Spleen (tissue), 7 donors: ENCODE results near the gene GNB3.

ENCODE experiments used
- POLR2A ChIP-seq, 3 donors: fragments of 450-650 bp; IDR thresholded peaks; one replicate each; pipeline ENCODE4 v1.5.1; 2017; ENCODE audit warnings: antibody characterized with exemption in 3 of 3, mild to moderate bottlenecking in 1 of 3
- POLR2AphosphoS5 ChIP-seq, 3 donors: sonication (generic); formaldehyde crosslinking; IDR thresholded peaks; one replicate each; pipeline ENCODE4 v1.5.1; 2017; ENCODE audit warnings: antibody characterized with exemption in 3 of 3
- TF ChIP-seq, protein P1 (sequence below), 11 experiments: fragments of 200-600 bp in 7 of 11; fragments of 450-650 bp in 4 of 11; sonication (generic) in 4 of 11; IDR thresholded peaks in 8 of 11; conservative IDR thresholded peaks in 3 of 11; 1 replicate in 7 of 11; 2 replicates in 4 of 11; pipeline versions ENCODE4 v1.4.0 to v1.8.0; 2016 to 2021; ENCODE audit warnings: antibody characterized with exemption in 11 of 11, inconsistent platforms in 4 of 11, mild to moderate bottlenecking in 1 of 11
- donor health status: DM: no; HTN: no; CAD: no; lungs with moderate emphysema.
- donor health status: DM: no; HTN: no; CAD: no.
- donor health status: DM: no; HTN: no; CAD: no.

DNA sequence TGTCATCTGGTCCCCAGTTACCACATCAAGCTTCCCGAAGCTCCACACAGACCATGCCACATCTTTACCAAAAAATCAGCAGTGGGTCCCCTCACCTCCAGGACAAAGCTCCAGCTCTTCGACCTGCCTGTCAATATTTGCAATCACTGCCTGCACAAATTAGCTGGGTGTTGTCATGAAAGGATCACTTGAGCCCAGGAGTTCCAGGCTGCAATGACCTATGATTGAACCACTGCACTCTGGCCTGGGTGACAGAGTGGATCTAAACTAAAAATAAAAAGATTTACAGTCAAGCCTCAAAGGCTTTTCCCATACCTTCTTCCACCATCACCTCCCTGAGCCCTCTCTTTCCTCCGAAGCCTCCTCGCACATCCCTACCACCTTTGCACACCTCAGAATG is 44.1 kb upstream of the GNB3 start:
- TF ChIP-seq POLR2AphosphoS5 (IDR thresholded peaks at IDR 0.05) (no peak), POLR2A (IDR thresholded peaks at IDR 0.05) (no peak)
- TF ChIP-seq, protein P1, sequence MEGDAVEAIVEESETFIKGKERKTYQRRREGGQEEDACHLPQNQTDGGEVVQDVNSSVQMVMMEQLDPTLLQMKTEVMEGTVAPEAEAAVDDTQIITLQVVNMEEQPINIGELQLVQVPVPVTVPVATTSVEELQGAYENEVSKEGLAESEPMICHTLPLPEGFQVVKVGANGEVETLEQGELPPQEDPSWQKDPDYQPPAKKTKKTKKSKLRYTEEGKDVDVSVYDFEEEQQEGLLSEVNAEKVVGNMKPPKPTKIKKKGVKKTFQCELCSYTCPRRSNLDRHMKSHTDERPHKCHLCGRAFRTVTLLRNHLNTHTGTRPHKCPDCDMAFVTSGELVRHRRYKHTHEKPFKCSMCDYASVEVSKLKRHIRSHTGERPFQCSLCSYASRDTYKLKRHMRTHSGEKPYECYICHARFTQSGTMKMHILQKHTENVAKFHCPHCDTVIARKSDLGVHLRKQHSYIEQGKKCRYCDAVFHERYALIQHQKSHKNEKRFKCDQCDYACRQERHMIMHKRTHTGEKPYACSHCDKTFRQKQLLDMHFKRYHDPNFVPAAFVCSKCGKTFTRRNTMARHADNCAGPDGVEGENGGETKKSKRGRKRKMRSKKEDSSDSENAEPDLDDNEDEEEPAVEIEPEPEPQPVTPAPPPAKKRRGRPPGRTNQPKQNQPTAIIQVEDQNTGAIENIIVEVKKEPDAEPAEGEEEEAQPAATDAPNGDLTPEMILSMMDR (IDR thresholded peaks at IDR 0.05 in 8 of 11, conservative IDR thresholded peaks at IDR 0.05 in 3 of 11): no peak
